HCT116 (cell line): ENCODE measurements around the gene CENPVL1. TPM values are rescaled to one million over a fixed set of nuclear protein-coding genes. Genes with fewer than 3 reads are reported as not detected.

Source experiments
- ATAC-seq: fragments of 200-7000 bp; cut with Tn5 transposase; 2 replicates; pipeline ENCODE4 v1.9.1; 2020; ENCODE audit warnings: mild to moderate bottlenecking, moderate library complexity
- BruUV-seq: library from RNA; stranded (reverse); fragments of 400-500 nt; replicated peaks from 2 replicates; lab custom pipeline; 2021; lab: Mats Ljungman, UMichigan
- CTCF ChIA-PET: fragments of 300-600 bp; sonication (Branson Sonifier 250); formaldehyde crosslinking; loops from one replicate; lab custom pipeline; 2021; ENCODE audit warnings: antibody characterized with exemption; lab: Charles Lee
- POLR2A ChIA-PET: fragments of 300-600, 350-600 bp; sonication (Branson Sonifier 250); formaldehyde crosslinking; loops from one replicate; lab custom pipeline; 2021; ENCODE audit warnings: antibody characterized with exemption; lab: Charles Lee
- RAD21 ChIA-PET, 2 experiments: fragments of 300-600 bp; sonication (Branson Sonifier 250); formaldehyde crosslinking; loops; one replicate each; lab custom pipeline; 2023; ENCODE audit warnings: low total read pairs in 2 of 2; ENCODE audit not compliant: uncharacterized antibody in 2 of 2, unreplicated experiment in 2 of 2, low non-redundant PET in 1 of 2; lab: Charles Lee
- DNase-seq: peaks from one replicate; pipeline ENCODE4 v3.0.0-alpha.2; 2010; ENCODE audit warnings: low read depth, low spot score
- H2AFZ ChIP-seq: fragments of 200-600 bp; shearing (Covaris generic), sonication (generic); 2 replicates; pipeline ENCODE4 v1.6.1; 2017; ENCODE audit warnings: low read depth, mixed run types, mixed read lengths, antibody characterized with exemption, low read length; ENCODE audit not compliant: poor library complexity, severe bottlenecking
- H3K27ac ChIP-seq: 2 replicates; pipeline ENCODE4 v1.5.1; 2012; ENCODE audit warnings: low read depth, low read length
- H3K27me3 ChIP-seq: fragments of 200-600 bp; sonication (generic); 2 replicates; pipeline ENCODE4 v1.6.1; 2016; ENCODE audit warnings: mixed run types, low read length, mixed read lengths; ENCODE audit not compliant: insufficient read depth
- H3K36me3 ChIP-seq, 2 experiments: fragments of 200-500 bp in 1 of 2; fragments of 200-600 bp in 1 of 2; sonication (Bioruptor generic) in 1 of 2; sonication (generic) in 1 of 2; 2 replicates each; pipeline versions ENCODE4 v1.5.1 to v1.6.1; 2014 to 2016; ENCODE audit warnings: low read length in 2 of 2, inconsistent platforms in 1 of 2, mixed read lengths in 1 of 2, mixed run types in 1 of 2; ENCODE audit not compliant: insufficient read depth in 2 of 2, control insufficient read depth in 1 of 2
- H3K4me1 ChIP-seq, 2 experiments: fragments of 200-600 bp in 1 of 2; sonication (generic) in 1 of 2; 2 replicates each; pipeline versions ENCODE4 v1.5.1 to v1.6.1; 2012 to 2017; ENCODE audit warnings: low read length in 2 of 2, inconsistent platforms in 1 of 2, mild to moderate bottlenecking in 1 of 2, mixed read lengths in 1 of 2, mixed run types in 1 of 2, moderate library complexity in 1 of 2; ENCODE audit not compliant: insufficient read depth in 2 of 2, control insufficient read depth in 1 of 2
- H3K4me2 ChIP-seq: fragments of 200-600 bp; sonication (generic); 2 replicates; pipeline ENCODE4 v1.6.1; 2017; ENCODE audit warnings: mixed run types, low read length, mixed read lengths
- H3K4me3 ChIP-seq, 2 experiments: fragments of 200-600 bp in 1 of 2; sonication (generic) in 1 of 2; replicated peaks in 1 of 2; 2 replicates each; pipeline ENCODE4 v1.5.1; 2011 to 2016; ENCODE audit warnings: low read length in 2 of 2, control low read depth in 1 of 2, low read depth in 1 of 2, mild to moderate bottlenecking in 1 of 2, mixed read lengths in 1 of 2, mixed run types in 1 of 2
- H3K79me2 ChIP-seq: fragments of 200-600 bp; sonication (generic); 2 replicates; pipeline ENCODE4 v1.6.1; 2017; ENCODE audit warnings: mild to moderate bottlenecking, mixed run types, low read length, moderate library complexity, mixed read lengths; ENCODE audit not compliant: insufficient read depth
- H3K9ac ChIP-seq: fragments of 200-600 bp; sonication (generic); 2 replicates; pipeline ENCODE4 v1.6.1; 2016; ENCODE audit warnings: low read length, mixed read lengths
- H3K9me2 ChIP-seq: fragments of 200-600 bp; sonication (generic), shearing (Covaris generic); 2 replicates; pipeline ENCODE4 v1.6.1; 2017; ENCODE audit warnings: mixed run types, mild to moderate bottlenecking, moderate library complexity; ENCODE audit not compliant: insufficient read depth
- H3K9me3 ChIP-seq, 2 experiments: fragments of 200-500 bp in 1 of 2; fragments of 200-600 bp in 1 of 2; sonication (Bioruptor generic) in 1 of 2; sonication (generic) in 1 of 2; 2 replicates each; pipeline ENCODE4 v1.6.1; 2014 to 2017; ENCODE audit warnings: low read length in 2 of 2, mixed read lengths in 2 of 2, inconsistent platforms in 1 of 2, low read depth in 1 of 2, mild to moderate bottlenecking in 1 of 2, mixed run types in 1 of 2, moderate library complexity in 1 of 2; ENCODE audit not compliant: control insufficient read depth in 1 of 2, insufficient read depth in 1 of 2
- H4K20me1 ChIP-seq: fragments of 200-600 bp; sonication (generic), shearing (Covaris generic); 2 replicates; pipeline ENCODE4 v1.6.1; 2017; ENCODE audit warnings: mixed run types, mild to moderate bottlenecking, moderate library complexity; ENCODE audit not compliant: insufficient read depth
- CEBPB ChIP-seq: IDR thresholded peaks from 2 replicates; pipeline ENCODE4 v1.6.1; 2012; ENCODE audit warnings: low read depth
- EGR1 ChIP-seq: IDR thresholded peaks from 2 replicates; pipeline ENCODE4 v1.6.1; 2012; ENCODE audit warnings: low read depth
- ELF1 ChIP-seq: IDR thresholded peaks from 2 replicates; pipeline ENCODE4 v1.6.1; 2012; ENCODE audit warnings: low read depth, borderline replicate concordance
- EZH2phosphoT487 ChIP-seq: fragments of 200-600 bp; IDR thresholded peaks from 2 replicates; pipeline ENCODE4 v1.6.1; 2018; ENCODE audit warnings: antibody characterized with exemption, borderline replicate concordance
- FOSL1 ChIP-seq: IDR thresholded peaks from 2 replicates; pipeline ENCODE4 v1.6.1; 2012; ENCODE audit warnings: low read depth
- JUND ChIP-seq: IDR thresholded peaks from 2 replicates; pipeline ENCODE4 v1.6.1; 2012
- POLR2A ChIP-seq: IDR thresholded peaks from 2 replicates; pipeline ENCODE4 v1.7.0; 2011; ENCODE audit warnings: borderline replicate concordance; ENCODE audit not compliant: insufficient read depth, insufficient read length; ENCODE audit errors: extremely low read depth
- POLR2AphosphoS5 ChIP-seq: IDR thresholded peaks from 2 replicates; pipeline ENCODE4 v1.6.1; 2011; ENCODE audit warnings: mild to moderate bottlenecking, low read depth, low read length, moderate library complexity
- SP1 ChIP-seq: IDR thresholded peaks from 2 replicates; pipeline ENCODE4 v1.6.1; 2012; ENCODE audit warnings: low read depth
- SRF ChIP-seq: IDR thresholded peaks from 2 replicates; pipeline ENCODE4 v1.6.1; 2012; ENCODE audit warnings: low read depth
- TCF7L2 ChIP-seq: IDR thresholded peaks from 2 replicates; pipeline ENCODE4 v1.7.0; 2011; ENCODE audit warnings: borderline replicate concordance, inconsistent platforms; ENCODE audit not compliant: insufficient read depth, insufficient read length; ENCODE audit errors: extremely low read depth
- YY1 ChIP-seq: IDR thresholded peaks from 2 replicates; pipeline ENCODE4 v1.6.1; 2011; ENCODE audit warnings: low read length, low read depth, moderate library complexity, mild to moderate bottlenecking; ENCODE audit not compliant: insufficient replicate concordance; ENCODE audit errors: extremely low read depth
- ZFX ChIP-seq: fragments of 450-650 bp; IDR thresholded peaks from 2 replicates; pipeline ENCODE4 v1.6.1; 2017
- ZNF274 ChIP-seq: fragments of 200-500 bp; sonication (Bioruptor generic); IDR thresholded peaks from 2 replicates; pipeline ENCODE4 v1.6.1; 2014; ENCODE audit warnings: mild to moderate bottlenecking, low read depth, low read length, inconsistent platforms
- intact Hi-C: fragments of 100-400 bp; cut with micrococcal nuclease; formaldehyde crosslinking; loops from 2 replicates; pipeline ENCODE4 v1.10.0; 2022
- total RNA-seq: library from RNA; stranded (reverse); gene quantifications from one replicate; pipeline ENCODE4 v1.2.1, GENCODE V29; 2021; ENCODE audit not compliant: unreplicated experiment
- TF ChIP-seq, protein P1 (sequence below), 3 experiments: fragments of 200-600 bp in 1 of 3; sonication (generic) in 1 of 3; IDR thresholded peaks in 2 of 3; conservative IDR thresholded peaks in 1 of 3; 2 replicates each; pipeline ENCODE4 v1.5.1; 2012 to 2017; ENCODE audit warnings: low read depth in 2 of 3, low read length in 2 of 3, antibody characterized with exemption in 1 of 3, borderline replicate concordance in 1 of 3, control low read depth in 1 of 3, mild to moderate bottlenecking in 1 of 3, mixed read lengths in 1 of 3, mixed run types in 1 of 3, moderate library complexity in 1 of 3; ENCODE audit not compliant: insufficient read depth in 1 of 3
- TF ChIP-seq, protein P2 (sequence below): IDR thresholded peaks from 2 replicates; pipeline ENCODE4 v1.6.1; 2011; ENCODE audit warnings: mild to moderate bottlenecking, low read length, moderate library complexity; ENCODE audit not compliant: insufficient replicate concordance; ENCODE audit errors: extremely low read depth

The CENPVL1 gene
- total RNA-seq, 1 experiment from 2014 or later = not detected

DNA sequence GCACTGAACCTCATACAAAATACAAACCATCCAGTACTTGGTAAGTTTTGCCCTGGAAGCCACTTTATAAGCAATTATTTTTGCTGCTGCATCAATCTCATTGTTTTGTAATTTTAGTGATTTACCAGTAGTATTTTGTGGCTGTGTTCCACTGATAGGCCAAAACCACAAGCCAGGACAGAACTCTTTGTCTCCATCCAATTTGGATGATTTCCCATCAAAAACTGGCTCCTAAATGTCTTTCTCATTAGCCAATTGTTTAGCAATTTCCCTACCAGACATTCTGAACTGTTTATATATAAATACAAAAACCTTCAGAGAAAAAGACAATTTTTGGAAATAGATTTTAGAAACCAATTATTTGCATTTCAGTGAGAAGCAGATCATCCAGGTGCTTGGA, 37.4 kb downstream of the CENPVL1 start:
- intact Hi-C loops = no loop called here
- no TSS peak for BruUV-seq
- POLR2A ChIA-PET = no interaction called here
- Histone ChIP-seq H3K79me2 (no peaks in the 10 kb centered on the region), H3K9ac (no peak overlapping the region), H3K9me3 (no peaks in the 10 kb centered on the region), H3K27me3 (no peaks in the 10 kb centered on the region), H3K36me3 (no peaks in the 10 kb centered on the region), H3K4me1 (no peaks in the 10 kb centered on the region), H3K27ac (no peak overlapping the region), H3K9me2 (no peaks in the 10 kb centered on the region), H2AFZ (no peak overlapping the region), H3K4me2 (no peak overlapping the region), H4K20me1 (no peaks in the 10 kb centered on the region), H3K4me3 (no peak overlapping the region)
- CTCF ChIA-PET = no interaction called here
- no peak for TF ChIP-seq YY1
- no peak for TF ChIP-seq POLR2AphosphoS5
- TF ChIP-seq SRF = no peak
- TF ChIP-seq CEBPB = no peak
- no peak for TF ChIP-seq ZNF274
- TF ChIP-seq TCF7L2 = no peak
- TF ChIP-seq POLR2A = no peak
- TF ChIP-seq EGR1 = no peak
- TF ChIP-seq SP1 = no peak
- no peak for TF ChIP-seq ZFX
- TF ChIP-seq, protein P1, sequence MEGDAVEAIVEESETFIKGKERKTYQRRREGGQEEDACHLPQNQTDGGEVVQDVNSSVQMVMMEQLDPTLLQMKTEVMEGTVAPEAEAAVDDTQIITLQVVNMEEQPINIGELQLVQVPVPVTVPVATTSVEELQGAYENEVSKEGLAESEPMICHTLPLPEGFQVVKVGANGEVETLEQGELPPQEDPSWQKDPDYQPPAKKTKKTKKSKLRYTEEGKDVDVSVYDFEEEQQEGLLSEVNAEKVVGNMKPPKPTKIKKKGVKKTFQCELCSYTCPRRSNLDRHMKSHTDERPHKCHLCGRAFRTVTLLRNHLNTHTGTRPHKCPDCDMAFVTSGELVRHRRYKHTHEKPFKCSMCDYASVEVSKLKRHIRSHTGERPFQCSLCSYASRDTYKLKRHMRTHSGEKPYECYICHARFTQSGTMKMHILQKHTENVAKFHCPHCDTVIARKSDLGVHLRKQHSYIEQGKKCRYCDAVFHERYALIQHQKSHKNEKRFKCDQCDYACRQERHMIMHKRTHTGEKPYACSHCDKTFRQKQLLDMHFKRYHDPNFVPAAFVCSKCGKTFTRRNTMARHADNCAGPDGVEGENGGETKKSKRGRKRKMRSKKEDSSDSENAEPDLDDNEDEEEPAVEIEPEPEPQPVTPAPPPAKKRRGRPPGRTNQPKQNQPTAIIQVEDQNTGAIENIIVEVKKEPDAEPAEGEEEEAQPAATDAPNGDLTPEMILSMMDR (IDR thresholded peaks at IDR 0.05 in 2 of 3, conservative IDR thresholded peaks at IDR 0.05 in 1 of 3; ENCODE audit: borderline replicate concordance in 1 of 3, insufficient read depth in 1 of 3, low read depth in 2 of 3, low read length in 2 of 3) = no peak
- TF ChIP-seq ELF1 = no peak
- TF ChIP-seq EZH2phosphoT487 = no peak
- TF ChIP-seq, protein P2, sequence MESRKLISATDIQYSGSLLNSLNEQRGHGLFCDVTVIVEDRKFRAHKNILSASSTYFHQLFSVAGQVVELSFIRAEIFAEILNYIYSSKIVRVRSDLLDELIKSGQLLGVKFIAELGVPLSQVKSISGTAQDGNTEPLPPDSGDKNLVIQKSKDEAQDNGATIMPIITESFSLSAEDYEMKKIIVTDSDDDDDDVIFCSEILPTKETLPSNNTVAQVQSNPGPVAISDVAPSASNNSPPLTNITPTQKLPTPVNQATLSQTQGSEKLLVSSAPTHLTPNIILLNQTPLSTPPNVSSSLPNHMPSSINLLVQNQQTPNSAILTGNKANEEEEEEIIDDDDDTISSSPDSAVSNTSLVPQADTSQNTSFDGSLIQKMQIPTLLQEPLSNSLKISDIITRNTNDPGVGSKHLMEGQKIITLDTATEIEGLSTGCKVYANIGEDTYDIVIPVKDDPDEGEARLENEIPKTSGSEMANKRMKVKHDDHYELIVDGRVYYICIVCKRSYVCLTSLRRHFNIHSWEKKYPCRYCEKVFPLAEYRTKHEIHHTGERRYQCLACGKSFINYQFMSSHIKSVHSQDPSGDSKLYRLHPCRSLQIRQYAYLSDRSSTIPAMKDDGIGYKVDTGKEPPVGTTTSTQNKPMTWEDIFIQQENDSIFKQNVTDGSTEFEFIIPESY = no peak
- TF ChIP-seq JUND = no peak
- no peak for TF ChIP-seq FOSL1
- RAD21 ChIA-PET = no interaction called here
- ATAC-seq (no peak), DNase-seq (no peak)
